ENCODE measurements around the gene MRPL10.

The MRPL10 gene

DNA sequence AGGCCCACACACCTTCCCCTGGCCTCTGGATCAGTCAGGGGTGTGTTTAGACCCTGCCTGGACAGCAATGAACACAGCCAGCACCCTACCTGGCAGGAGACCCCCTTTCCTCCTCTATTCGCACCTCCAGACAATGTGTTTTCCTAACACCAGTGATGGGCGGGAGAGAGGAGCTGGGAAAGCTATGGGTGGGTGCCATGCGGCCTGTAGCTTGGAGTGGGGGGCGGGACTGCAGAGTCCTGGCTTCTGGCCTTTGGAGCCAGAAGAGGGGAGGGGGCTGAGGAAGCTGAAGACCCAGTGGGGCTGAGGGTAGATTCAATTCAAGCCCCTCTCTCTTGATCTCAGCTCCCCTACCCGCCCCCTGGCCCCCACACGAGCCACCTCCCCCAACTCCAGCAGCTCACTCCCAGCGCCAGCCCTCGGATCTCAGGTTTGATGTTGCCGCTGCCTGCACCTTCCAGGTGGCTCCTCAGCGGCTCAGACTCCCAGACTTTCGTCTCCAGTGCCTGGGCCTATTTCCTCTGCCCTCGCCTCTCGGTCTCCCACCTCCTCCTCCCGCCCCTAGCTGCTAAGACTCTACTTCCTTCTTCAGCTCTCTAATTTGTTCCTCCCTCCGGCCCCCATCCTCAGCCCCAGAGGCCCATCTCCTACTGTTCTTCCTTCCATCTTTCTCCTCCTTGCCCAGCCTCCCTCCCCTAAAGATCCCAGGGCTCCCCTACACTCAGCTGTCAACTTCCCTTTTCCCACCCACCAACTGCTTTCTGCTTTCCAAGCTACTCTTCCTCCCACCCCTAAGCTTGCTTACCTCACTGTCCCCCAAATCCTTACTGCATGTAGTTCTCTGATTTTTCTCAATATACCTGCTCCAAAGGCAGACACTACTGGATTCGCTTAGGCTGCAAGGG is 26.5 kb upstream of the MRPL10 start:
- DNase-seq: no peak

GRCh38 chr17:47856830-47857229 is 25.5 kb upstream of the MRPL10 start:
- no peak for DNase-seq

GRCh38 chr17:47855737-47856136 is 24.4 kb upstream of the MRPL10 start:
- DNase-seq: no peak

DNA sequence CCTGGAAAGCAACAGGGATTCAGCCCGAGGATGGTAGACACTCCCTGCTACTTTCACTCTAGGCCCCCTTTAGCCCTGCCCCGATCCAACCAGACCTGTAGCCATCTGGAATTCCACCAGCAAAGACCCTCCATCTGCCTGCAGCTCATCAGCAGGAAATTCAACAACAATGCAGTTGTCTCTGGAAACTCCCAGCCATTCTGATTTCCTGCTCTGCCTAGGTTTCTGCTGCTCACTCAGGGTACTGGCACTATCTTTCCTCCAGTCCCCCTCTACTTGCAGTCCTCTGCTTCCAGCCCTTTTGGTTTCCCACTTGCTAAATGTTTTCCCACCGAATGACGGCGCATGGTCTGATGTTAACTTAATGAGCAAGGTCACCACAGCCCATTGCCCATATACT is 22.3 kb upstream of the MRPL10 start:
- no peak for DNase-seq

DNA sequence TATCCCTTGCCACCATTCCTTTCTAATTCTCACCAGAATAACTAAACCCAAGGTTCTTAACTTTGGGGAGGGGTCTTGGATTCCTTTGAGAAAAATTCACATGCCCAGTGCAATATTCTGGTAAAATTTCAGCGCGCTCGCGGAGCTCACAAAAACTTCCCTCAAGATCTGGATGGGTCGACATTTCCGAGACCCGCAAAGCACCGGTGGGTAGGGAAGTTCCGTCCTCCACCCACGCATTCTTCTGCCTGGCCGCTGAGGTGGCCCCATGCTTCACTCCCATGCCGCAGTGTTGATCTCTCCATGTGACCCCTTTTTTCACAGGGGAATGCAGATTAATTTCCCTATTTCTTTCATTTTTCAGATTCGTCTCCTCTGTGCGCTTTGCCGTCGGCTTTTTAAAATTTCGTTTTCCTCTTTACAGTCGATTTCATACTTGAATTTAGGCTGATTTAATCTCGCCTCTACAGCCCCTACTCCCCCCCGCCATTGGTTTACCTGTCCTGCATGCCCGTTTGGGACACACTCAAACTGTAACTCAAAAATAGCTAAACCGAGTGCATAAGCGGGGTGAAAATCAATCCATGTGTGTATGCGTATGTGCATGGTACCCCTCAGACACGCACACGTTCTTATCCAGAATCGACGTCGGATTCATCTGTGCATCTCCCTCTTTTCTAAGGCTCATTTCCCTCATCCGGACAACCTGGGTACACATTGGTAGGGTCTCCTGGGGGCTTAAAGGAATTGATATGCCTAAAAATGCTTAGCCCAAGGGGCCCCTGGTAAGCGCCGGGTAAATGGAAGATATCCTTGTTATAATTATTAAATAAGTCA is 21.0 kb upstream of the MRPL10 start:
- DNase-seq: no peak

DNA sequence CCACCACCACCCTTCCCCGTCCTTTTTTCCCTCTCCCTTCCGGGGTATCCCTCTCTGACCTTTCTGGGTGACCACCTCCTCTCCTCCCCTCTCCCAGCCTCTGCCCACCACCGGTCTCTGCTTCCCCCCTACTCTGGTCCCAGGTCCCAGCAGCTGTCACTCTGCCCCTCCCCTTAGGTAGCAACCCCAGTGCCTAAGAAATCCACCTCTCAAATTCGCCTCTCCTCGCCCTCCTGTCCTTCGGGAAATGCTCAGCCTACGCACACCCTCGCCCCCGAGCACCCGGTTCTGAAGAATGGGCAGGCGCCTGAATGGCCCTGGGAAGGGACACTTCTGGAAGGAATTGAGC is 20.4 kb upstream of the MRPL10 start:
- DNase-seq: no peak

DNA sequence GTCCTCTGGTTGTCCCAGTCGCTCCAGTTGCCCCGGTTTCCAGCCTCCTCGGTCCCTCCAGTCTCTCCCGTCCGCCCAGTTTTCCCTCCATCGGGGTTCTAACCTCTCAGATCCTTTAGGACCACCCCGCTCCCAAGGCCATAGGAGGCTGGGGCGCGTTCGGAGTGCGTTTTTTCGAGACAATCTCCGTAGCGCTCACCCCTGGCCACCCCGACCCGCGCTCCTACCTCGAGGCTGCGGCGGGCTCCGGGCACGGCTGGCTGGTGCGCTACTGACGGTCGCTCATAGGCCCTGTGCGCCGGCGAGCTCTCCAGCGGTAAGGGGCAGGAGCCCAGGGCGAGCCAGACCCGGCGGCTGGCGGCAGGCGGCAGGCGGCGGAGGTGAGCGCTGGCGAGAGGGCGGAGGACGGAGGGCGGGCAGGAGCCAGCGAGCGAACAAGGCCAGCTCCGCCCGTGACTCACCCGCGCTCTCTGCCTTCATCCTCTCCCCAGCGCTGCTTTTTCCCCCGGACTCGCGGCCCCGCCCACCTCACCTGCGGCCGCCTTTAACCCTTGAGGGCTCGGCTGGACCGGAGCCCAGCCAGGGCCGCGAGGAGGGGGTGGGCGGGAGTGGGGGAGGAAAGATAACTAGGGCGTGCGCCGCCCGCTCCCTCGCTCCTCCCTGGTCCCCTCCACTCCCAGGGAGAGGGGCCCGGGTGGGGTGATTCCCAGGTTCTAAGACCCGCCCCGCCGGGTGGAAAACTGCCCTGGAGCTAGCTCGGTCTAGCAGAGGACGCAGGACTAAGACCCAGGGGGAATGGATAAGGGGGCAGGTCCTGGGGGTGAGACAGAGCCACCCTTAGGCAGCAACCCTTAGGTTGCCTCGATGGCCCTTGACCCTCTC is 19.6 kb upstream of the MRPL10 start, which contains the start of gene SP6:
Gene SP6 (minus strand): TSS at position 472 of the 882 bp plus-strand sequence. CDS start 2,734 bp downstream, outside the sequence.
- peak; percentile 82 for DNase-seq

GRCh38 chr17:47850373-47850691 is 19.0 kb upstream of the MRPL10 start:
- no peak for DNase-seq

GRCh38 chr17:47848198-47848513 is 16.8 kb upstream of the MRPL10 start:
- DNase-seq: no peak

DNA sequence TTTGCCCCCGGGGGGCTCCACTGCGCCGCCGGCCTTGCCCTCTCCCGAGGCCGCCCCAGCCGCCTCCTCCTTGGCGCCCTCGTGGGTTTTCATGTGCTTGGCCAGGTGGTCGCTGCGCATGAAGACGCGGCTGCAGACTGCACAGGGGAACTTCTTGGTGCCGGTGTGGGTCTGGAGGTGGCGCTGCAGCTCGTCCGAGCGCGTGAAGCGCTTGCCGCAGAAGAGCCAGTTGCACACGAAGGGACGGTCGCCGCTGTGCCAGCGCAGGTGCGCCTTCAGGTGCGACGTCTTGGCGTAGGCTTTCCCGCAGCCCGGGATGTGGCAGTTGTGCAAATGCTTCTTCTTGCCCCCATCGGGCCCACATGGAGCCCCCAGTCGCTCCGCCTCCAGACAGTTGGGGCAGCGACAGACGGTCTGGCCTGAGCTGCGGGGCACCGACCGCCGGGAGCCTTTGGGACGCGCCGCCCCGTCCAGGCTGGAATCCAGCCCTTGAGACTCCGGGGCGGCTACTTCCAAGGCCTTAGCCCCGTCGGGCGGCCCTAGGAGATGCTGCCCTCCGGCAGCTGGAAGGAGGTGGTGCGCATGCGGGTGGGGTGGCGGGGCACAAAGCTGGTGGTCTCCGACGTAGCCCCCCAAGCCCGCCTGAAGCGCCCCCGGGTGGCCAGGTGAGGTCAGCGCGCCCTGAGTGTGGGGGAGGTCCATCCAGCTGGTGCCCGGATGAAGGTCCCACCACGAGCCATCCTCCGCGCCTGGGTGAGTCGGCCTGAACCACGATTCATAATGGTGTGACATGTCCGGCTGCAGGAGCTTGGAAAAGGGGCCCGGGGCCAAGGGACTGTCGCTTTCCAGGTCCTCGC is 16.2 kb upstream of the MRPL10 start:
- no peak for DNase-seq

DNA sequence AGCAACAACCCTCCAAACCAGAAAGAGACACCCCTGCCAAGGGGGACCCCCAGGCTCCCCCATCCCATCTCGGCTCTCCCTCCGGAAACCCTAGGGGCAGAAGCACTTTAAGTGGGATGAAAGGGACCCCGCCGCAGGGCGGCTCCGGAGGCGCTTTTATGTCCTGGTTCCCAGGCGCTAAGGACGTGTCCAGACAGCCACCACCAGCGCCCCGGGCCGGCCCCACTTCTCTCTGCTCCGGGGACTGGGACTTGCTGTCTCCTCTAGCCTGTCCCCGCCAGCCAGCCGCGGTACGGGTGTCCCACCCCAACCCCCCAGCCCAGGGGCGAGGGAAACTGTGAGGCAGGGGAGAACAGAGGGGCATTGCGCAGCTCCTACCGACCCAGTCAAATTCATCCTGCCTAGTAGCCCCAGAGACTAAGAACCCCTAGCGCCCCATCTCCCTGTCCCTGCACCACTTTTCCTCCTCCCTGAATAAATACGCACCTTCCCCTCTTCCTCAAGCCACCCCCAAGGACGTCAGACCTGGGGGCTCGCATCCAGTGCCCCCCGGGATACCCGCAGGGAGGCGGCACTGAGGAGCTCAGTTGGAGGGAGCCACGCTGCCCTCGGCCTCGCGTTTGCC is 15.5 kb upstream of the MRPL10 start:
- no peak for DNase-seq

DNA sequence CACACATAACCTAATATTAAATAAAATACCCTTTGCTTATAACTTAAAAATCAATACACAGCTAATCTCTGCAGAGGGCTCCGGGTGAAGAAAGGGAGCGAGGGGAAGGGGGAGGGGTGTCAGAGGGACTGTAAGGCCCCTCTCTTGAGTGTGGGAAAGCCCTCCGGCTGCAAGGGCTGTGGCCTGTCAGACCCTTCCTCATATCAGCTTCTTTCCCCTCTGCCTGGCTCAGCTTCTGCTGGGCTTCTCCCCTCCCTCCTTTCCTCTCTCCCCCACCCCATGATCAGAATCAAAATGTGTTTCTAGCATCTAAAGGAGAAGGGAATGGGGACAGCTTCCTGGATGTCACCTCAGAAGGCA is 14.4 kb upstream of the MRPL10 start:
- DNase-seq: no peak

GRCh38 chr17:47844814-47845715 is 13.7 kb upstream of the MRPL10 start:
- no peak for DNase-seq

DNA sequence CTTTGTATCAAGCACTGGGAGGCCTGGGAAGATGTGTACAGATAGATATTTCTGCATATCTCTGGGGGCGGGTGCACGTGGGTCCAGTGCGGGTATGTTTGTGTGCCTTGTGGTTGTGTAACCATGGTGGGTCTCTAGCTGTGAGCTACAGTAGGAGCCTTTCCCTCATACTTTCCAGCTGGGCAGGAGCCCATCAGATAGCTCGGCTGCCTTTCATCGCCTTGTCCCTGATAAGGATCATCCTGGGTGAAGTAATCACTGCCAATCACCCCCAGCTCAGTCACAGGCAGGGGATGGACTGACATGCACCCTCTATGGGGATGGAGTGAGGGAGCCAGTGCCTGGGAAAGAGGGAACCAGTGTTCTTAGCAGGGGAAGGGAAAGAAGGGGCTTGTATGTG is 12.9 kb upstream of the MRPL10 start:
- DNase-seq: no peak

GRCh38 chr17:47843391-47843730 is 12.0 kb upstream of the MRPL10 start:
- DNase-seq: no peak

- DNase-seq: no peak
Measured at GRCh38 chr17:47841488-47842291, 10.3 kb upstream of the MRPL10 start.

GRCh38 chr17:47840742-47841487 is 9.6 kb upstream of the MRPL10 start, which contains the start of gene SCRN2:
Gene SCRN2, minus strand, starts transcription at chr17:47841273. Its CDS starts 430 bp downstream, at chr17:47840843.
- peak; percentile 80 for DNase-seq

DNA sequence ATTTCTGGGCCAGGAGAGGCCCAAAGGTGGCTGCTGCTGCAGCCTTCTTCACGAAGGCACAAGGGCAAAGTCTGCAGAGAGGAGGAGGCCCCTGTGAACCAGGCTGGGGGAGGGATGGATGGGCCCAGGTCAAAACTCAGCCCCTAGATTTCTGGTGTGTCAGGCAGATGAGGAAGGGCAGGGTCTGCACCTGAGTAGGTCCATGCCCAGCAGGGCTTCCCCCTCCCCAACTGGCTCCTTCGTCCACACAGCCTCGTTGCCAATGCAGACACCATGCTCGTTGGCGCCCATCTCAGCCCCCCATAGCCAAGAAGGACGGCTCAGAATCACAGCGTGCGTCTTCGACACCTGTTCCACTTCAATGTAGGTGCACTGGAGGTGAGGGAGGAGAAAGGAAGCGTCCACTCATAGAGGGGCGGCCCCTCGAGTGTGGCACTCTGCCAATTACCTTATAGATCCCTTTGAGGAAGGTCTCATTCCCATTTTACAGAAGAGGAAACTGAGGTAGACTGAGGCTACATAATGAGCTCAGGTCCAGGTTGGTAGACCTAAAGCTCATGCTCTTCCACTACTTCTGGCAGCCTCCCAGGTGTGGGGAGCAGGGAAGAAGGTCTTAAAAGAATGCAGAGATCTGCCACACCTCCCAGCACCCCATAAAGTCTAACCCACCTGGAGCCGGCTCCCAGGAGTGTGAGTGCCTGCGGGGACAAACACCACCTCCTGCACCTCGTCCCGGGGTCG is 8.8 kb upstream of the MRPL10 start:
- DNase-seq: no peak

All from NCI-H526 treated with DMSO at 0.1 percent for 48 hours (cell line).